Fibroblast of peridontal ligament (primary cell): ENCODE results near the gene ADGB.
A peak's percentile ranks its signal among the peaks of the same experiment; 100 is the strongest.
"Not testable (repeated sequence)": the region's sequence is repeated elsewhere in the genome, so short reads cannot be mapped to it uniquely, and the experiment has no call there.

Source experiments
- DNase-seq: peaks from one replicate; pipeline ENCODE4 v3.0.0-alpha.2; 2010; ENCODE audit errors: extremely low read depth

The ADGB gene

DNA sequence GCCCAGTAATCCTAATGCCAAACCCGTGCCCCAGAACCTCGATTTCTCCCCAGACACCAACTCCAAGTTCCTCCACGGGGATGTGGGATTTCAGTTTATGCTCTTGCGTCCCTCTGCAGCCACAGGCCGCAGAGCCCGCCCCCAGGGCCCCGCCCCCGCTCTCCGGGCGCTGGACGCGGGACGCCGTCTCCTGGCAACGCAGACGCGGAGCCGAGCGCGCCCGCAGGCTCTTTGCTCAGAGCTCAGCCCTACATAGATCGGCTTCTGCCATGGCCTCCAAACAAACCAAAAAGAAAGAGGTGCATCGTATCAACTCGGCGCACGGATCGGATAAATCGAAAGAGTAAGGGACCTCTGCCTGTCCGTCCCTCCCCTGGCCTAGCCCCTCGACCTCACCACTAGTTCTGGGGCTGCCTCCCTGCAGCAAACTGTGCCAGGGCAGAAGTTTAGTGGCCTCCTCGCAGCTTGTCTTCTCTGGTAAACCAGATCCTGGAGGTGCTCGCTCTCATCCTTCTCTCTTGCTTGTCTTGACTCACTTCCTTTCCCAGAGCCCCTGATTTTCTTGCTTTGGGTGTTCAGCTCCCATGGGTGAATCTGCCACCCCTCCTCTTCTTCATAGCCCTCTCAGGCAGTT, at the start of gene ADGB:
TSS of gene ADGB (plus strand) at position 201 of the 634 bp plus-strand sequence. CDS start at position 270, 69 bp downstream.
- peak; percentile 42 for DNase-seq

DNA sequence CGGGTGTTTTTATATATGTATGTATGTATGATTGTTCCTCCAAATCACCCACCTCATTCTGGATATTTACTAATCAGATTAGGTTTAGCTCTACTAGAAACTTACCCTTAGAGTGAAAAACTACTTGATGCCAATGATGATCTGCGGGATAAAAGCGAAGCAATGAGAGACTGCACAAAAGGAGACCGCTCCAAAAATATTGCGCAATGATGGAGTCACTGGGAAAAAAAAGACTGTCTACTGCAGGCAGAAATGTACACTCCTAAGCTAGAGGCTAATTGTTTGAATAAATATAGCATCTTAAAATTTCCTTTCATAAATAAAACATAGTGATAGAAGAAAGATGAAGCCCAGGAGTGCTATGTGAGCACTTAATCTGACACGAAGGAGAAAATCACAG, 47.9 kb upstream of the ADGB start:
- DNase-seq = peak; percentile 45

- no peak for DNase-seq
These were observed 47.2 kb upstream of the ADGB start for GRCh38 chr6:146551545-146551944.

- DNase-seq = no peak
These were observed 45.2 kb upstream of the ADGB start for GRCh38 chr6:146553377-146554135.

DNA sequence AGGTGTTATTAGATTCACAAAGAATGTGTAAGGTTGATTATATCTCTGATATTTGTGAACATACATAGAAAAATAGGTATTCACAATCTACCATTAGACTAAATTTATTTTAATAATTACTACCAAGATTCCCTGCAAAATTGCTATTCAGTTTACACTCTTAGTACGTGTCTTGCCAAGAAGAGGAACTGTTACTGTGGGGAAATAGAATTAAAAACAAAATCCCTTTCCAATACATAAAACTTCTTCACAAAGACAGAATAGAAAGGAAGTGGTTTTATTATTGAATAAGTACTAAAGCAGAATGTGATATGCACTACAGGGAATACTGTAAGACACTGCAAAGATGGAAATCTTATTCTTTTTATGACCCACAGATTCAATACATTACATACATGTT, 38.2 kb upstream of the ADGB start:
- DNase-seq = no peak

GRCh38 chr6:146566661-146567060, 32.1 kb upstream of the ADGB start:
- DNase-seq = not testable (repeated sequence)

DNA sequence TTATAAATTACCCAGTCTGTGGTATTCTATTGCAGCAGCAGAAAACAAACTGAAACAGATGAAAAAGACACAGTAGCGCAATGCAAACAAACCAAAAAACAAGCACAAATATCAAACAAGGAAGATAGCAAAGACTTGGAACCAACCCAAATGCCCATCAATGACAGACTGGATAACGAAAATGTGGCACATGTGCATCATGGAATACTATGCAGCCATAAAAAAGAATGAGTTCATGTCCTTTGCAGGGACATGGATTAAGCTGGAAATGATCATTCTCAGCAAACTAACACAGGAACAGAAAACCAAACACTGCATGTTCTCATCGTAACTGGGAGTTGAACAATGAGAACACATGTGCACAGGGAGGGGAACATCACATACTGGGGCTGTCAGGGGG, 30.2 kb upstream of the ADGB start:
- DNase-seq = not testable (repeated sequence)

DNA sequence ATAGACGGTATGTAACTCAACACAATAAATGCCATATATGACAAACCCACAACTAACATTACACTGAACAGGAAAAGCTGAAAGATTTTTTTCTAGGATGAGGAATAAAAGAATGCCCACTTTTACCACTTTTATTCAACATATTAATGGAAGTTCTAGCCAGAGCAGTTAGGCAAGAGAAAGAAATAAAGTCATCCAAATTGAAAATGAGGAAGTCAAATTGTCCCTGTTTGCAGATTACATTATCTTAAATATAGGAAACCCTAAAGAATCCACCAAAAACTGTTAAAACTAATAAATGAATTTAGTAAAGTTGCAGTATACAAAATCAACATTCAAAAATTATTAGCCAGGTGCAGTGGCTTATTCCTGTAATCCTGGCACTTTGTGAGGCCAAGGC, 24.6 kb upstream of the ADGB start:
- DNase-seq = no peak

GRCh38 chr6:146578054-146578453, 20.7 kb upstream of the ADGB start:
- DNase-seq = no peak

DNA sequence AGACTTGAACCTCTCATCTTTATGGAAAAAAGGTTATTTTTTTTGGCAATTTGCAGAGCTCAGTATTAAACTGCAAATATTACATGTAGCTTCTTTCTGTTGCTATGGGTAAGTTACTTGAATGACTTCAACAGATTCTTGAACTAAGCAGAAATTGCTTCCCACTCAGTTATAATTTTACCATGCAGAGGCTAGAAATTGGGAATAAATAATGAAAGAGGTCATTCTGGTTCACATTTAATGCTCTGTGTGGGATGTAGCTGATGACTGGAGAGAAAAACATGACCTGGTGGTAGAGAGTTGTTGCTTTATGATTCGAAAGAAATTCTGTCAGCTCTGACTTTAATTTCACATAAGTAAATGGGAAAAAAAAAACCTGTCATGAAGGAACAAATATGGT, 16.8 kb upstream of the ADGB start:
- DNase-seq = no peak

GRCh38 chr6:146582857-146583256, 15.9 kb upstream of the ADGB start:
- peak; percentile 25 for DNase-seq

DNA sequence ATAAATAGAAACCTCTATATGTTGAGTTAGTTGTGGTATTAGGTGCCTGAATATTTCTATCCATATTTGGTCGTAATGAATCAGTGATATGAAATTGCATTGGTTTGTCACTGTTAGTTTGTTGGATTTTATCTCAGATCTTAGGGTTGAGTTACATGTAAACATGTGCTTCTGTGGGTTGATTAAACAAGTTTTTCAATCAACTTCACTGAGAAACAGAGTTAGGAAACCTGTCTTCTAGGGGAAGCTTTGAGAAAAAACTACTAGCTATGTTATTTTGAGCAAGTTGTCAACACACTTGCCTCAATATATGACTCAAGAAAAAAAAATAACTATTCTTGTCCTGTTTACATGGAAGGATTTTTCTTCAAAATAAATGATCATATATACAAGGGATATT, 14.8 kb upstream of the ADGB start:
- no peak for DNase-seq

DNA sequence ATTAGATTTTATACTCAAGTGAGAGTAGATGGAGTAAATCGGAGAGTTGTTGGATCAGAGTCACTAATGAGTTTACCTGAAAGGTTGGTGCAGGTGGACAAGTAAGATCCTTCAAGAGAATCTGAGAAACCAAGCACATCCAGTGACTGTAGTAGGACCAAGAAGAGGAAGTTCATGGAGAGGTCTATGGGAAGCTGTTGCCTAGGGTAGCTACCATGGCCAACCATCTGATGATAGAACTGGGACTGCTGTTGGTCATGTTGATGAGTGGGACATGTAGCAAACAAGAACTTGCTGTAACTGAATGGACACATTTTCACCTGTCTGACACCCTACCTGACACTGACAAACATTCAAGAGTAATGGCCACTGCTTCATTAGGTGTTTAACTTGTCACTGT, 11.3 kb upstream of the ADGB start:
- no peak for DNase-seq

DNA sequence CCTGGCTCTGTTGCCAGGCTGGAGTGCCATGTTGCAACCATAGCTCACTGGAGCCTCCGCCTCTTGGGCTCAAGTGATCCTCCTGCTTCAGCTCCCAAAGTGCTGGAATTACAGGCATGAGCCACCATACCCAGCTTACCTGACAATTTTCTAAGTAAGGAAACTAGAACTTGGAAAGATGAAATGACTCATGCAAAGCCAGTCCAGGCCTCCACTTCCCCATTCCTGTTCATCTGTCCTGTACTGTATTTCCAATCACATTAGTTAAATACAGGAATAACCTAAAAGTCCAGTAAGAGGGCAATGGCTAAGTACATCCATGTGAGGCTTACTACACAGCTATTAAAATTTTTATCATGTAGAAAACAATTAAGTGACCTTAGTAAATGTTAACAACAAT, 8.3 kb upstream of the ADGB start:
- DNase-seq = no peak

DNA sequence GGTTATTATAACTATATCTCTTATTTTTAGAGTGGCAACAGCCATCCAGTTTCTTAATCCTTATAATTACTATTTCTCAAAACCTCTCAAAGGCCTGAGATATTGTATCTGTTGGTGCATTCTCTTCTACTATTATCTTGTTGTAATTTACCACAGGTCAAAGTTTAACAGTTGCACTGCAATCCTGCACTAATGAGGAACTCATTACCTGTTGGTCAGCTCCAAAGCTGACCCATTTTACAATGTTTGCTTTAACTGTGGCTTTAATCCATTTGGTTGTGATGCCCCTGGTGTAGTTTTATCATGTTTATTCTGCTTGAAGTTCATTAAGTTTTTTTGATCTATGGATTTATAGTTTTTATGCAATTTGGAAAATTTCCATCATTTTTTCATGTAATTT, 6.3 kb upstream of the ADGB start:
- no peak for DNase-seq

- DNase-seq = no peak
These were observed 4.8 kb upstream of the ADGB start for GRCh38 chr6:146593986-146594385.

DNA sequence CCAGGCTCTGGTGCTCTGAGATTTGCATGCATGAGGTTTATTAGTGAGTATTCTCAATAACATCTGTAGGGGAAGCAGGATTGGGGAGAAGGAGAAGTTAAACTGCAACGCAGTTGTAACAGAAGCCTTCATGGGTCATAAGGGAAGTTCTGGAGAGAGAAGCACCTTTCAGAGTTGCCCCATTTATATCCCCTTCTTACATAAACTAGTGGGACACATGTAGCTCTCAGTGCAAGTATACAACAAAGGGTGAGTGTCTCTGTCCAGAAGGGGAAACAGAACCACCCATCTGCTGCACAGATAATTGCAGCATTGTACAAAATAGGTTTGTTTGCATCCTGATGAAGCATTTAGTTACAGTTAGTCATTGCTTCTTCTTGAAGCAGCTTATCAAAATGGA, 4.3 kb upstream of the ADGB start:
- no peak for DNase-seq

GRCh38 chr6:146595972-146596731, 2.6 kb upstream of the ADGB start:
- DNase-seq = no peak

DNA sequence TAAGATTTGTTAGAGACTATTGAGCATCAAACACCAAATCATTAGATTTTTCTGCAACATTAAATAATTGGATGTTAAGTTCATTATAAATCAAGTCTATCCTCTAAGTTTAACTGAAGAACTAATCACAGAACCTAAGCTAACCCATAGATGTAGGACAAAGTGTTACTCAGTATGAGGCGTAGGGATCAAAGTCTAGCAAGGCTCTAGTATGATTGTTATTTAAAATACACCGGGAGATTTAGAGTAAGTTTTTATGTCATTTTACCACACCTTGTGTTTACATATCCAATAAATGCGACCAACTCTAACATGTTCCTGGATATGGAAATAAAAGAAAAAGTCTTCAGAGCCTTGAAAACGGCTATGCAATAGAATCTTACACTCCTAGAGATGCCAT, 2.6 kb downstream of the ADGB start:
- no peak for DNase-seq

- DNase-seq = no peak
These were observed 3.8 kb downstream of the ADGB start for GRCh38 chr6:146602526-146602925.

GRCh38 chr6:146613947-146614346, 15.2 kb downstream of the ADGB start:
- no peak for DNase-seq

- no peak for DNase-seq
These were observed 21.9 kb downstream of the ADGB start for GRCh38 chr6:146620655-146621054.

DNA sequence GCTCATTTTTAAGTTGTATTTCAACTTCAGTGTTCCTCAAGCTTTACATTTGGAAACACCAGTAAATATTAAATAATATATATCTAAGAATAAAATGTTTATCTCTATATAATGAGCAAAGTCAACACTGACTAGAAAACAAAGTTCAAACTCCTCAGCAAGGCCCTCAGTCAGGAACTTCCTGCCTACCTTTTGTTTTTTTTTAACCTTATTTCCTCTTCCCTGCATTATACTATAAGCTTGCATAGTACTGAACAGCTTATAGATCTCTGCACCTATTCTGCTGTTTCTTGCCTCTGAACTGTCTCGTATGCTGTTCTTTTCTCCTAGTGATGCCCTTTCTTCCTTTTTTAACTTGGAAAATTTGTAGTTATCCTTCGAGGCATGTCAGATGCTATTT, 29.6 kb downstream of the ADGB start:
- DNase-seq = no peak
